SK-N-SH treated with all-trans-retinoic acid at 6 μM for 48 hours (cell line): ENCODE results near the gene PPP2R2C.

Experiments used
- CREB5 ChIP-seq: fragments of 250-450 bp; sonication (Bioruptor Pico); IDR thresholded peaks from 2 replicates; pipeline ENCODE4 v1.5.1; 2020; ENCODE audit warnings: low read depth, mild to moderate bottlenecking, moderate library complexity
- ESRRG ChIP-seq: fragments of 250-450 bp; sonication (Bioruptor Pico); IDR thresholded peaks from 2 replicates; pipeline ENCODE4 v1.6.1; 2021; ENCODE audit warnings: mild to moderate bottlenecking
- GLIS3 ChIP-seq: fragments of 250-450 bp; sonication (Bioruptor Pico); IDR thresholded peaks from 2 replicates; pipeline ENCODE4 v1.5.0; 2020; ENCODE audit warnings: mild to moderate bottlenecking, moderate library complexity
- ISL1 ChIP-seq: fragments of 250-450 bp; sonication (Bioruptor Pico); IDR thresholded peaks from 2 replicates; pipeline ENCODE4 v2.1.2; 2022; ENCODE audit warnings: mild to moderate bottlenecking, moderate library complexity
- OSR1 ChIP-seq: fragments of 250-450 bp; sonication (Bioruptor Pico); IDR thresholded peaks from 2 replicates; pipeline ENCODE4 v1.8.0; 2022; ENCODE audit warnings: moderate library complexity, mild to moderate bottlenecking, inconsistent platforms
- PATZ1 ChIP-seq: fragments of 250-450 bp; sonication (Bioruptor Pico); IDR thresholded peaks from 2 replicates; pipeline ENCODE4 v1.8.0; 2020; ENCODE audit warnings: mild to moderate bottlenecking, moderate library complexity, borderline replicate concordance
- PPARA ChIP-seq: fragments of 250-450 bp; sonication (Bioruptor Pico); IDR thresholded peaks from 2 replicates; pipeline ENCODE4 v1.5.0; 2020; ENCODE audit warnings: mild to moderate bottlenecking, borderline replicate concordance
- RARB ChIP-seq: fragments of 250-450 bp; sonication (Bioruptor Pico); IDR thresholded peaks from 2 replicates; pipeline ENCODE4 v1.8.0; 2021; ENCODE audit warnings: mild to moderate bottlenecking, moderate library complexity
- SNAI2 ChIP-seq: fragments of 250-450 bp; sonication (Bioruptor Pico); IDR thresholded peaks from 2 replicates; pipeline ENCODE4 v1.5.0; 2020; ENCODE audit warnings: mild to moderate bottlenecking, moderate library complexity
- TOX ChIP-seq: fragments of 250-450 bp; sonication (Bioruptor Pico); IDR thresholded peaks from 2 replicates; pipeline ENCODE4 v1.8.0; 2021; ENCODE audit warnings: mild to moderate bottlenecking, moderate library complexity, borderline replicate concordance
- TSHZ2 ChIP-seq: fragments of 250-450 bp; sonication (Bioruptor Pico); IDR thresholded peaks from 2 replicates; pipeline ENCODE4 v1.5.0; 2020; ENCODE audit warnings: mild to moderate bottlenecking, moderate library complexity
- ZFP3 ChIP-seq: fragments of 250-450 bp; sonication (Bioruptor Pico); IDR thresholded peaks from 2 replicates; pipeline ENCODE4 v1.5.0; 2020; ENCODE audit warnings: mild to moderate bottlenecking, moderate library complexity

- TF ChIP-seq PATZ1 (CRISPR knock-in tag) (no peak), OSR1 (CRISPR knock-in tag) (no peak), ZFP3 (no peak), RARB (CRISPR knock-in tag) (no peak), TSHZ2 (CRISPR knock-in tag) (no peak), CREB5 (CRISPR knock-in tag) (no peak), TOX (CRISPR knock-in tag) (no peak), ESRRG (no peak), ISL1 (no peak), PPARA (CRISPR knock-in tag) (no peak), SNAI2 (CRISPR knock-in tag) (no peak), GLIS3 (CRISPR knock-in tag) (no peak)
These were observed 27.8 kb downstream of the PPP2R2C start for GRCh38 chr4:6444582-6444981.
